Measurements from ENCODE around the gene CLEC18C. TPM values are rescaled to one million over a fixed set of nuclear protein-coding genes. Genes with fewer than 3 reads are reported as not detected.
"Not testable (repeated sequence)": the region's sequence is repeated elsewhere in the genome, so short reads cannot be mapped to it uniquely, and the experiment has no call there.

The CLEC18C gene
- total RNA-seq, 4 donors from 2014 or later: 1.0 to 1.9 (median 1.2) TPM; not detected in 1

GRCh38 chr16:70161350-70161749, 12.2 kb upstream of the CLEC18C start:
- no peak for DNase-seq
- Histone ChIP-seq H3K27ac (no peak overlapping the region), H3K36me3 (peaks cover 0 to 67% (median 4%) of the 10 kb centered on the region in 3 donors), H3K9me3 (no peaks in the 10 kb centered on the region), H3K27me3 (no peaks in the 10 kb centered on the region), H3K4me3 (no peak overlapping the region), H3K4me1 (peaks cover 0 to 7% (median 0%) of the 10 kb centered on the region in 4 donors)
- TF ChIP-seq CTCF (IDR thresholded peaks at IDR 0.05) (no peak), POLR2A (IDR thresholded peaks at IDR 0.05) (no peak)

GRCh38 chr16:70162041-70162451, 11.5 kb upstream of the CLEC18C start:
- Histone ChIP-seq H3K4me3 (no peak overlapping the region), H3K36me3 (peaks cover 0 to 60% (median 2%) of the 10 kb centered on the region in 3 donors), H3K4me1 (peaks cover 0 to 7% (median 0%) of the 10 kb centered on the region in 4 donors), H3K27me3 (no peaks in the 10 kb centered on the region), H3K9me3 (no peaks in the 10 kb centered on the region), H3K27ac (no peak overlapping the region)
- TF ChIP-seq CTCF (IDR thresholded peaks at IDR 0.05) (no peak), POLR2A (IDR thresholded peaks at IDR 0.05) (no peak)
- DNase-seq: no peak

GRCh38 chr16:70163596-70163995, 10.0 kb upstream of the CLEC18C start:
- no peak for DNase-seq
- no peaks in the 10 kb centered on the region for H3K27me3 ChIP-seq
- TF ChIP-seq POLR2A (IDR thresholded peaks at IDR 0.05) (no peak), CTCF (IDR thresholded peaks at IDR 0.05) (no peak)
- no peak overlapping the region for H3K4me3 ChIP-seq
- peaks cover 0 to 44% (median 0%) of the 10 kb centered on the region in 3 donors for H3K36me3 ChIP-seq
- H3K9me3 ChIP-seq: no peaks in the 10 kb centered on the region
- peaks cover 0 to 7% (median 0%) of the 10 kb centered on the region in 4 donors for H3K4me1 ChIP-seq
- no peak overlapping the region for H3K27ac ChIP-seq

GRCh38 chr16:70166688-70167087, 6.9 kb upstream of the CLEC18C start:
- DNase-seq, H3K9me3 ChIP-seq: not testable (repeated sequence)
- H3K36me3 ChIP-seq: peaks cover 0 to 13% (median 0%) of the 10 kb centered on the region in 3 donors

GRCh38 chr16:70173916-70174315, 329 bp downstream of the CLEC18C start:
- not testable (repeated sequence) for DNase-seq, H3K4me1 ChIP-seq, H3K9me3 ChIP-seq, H3K27me3 ChIP-seq, H3K4me3 ChIP-seq, H3K27ac ChIP-seq, H3K36me3 ChIP-seq

More at GRCh38 chr16:70166688-70167087, 6.9 kb upstream of the CLEC18C start:
- H3K27ac ChIP-seq, H3K4me3 ChIP-seq, H3K27me3 ChIP-seq, H3K4me1 ChIP-seq: not testable (repeated sequence)

GRCh38 chr16:70174387-70174932, 873 bp downstream of the CLEC18C start:
- not testable (repeated sequence) for H3K36me3 ChIP-seq, H3K4me1 ChIP-seq, H3K27me3 ChIP-seq, H3K4me3 ChIP-seq, DNase-seq, H3K9me3 ChIP-seq, H3K27ac ChIP-seq

GRCh38 chr16:70187858-70188607, 14.4 kb downstream of the CLEC18C start:
- H3K27me3 ChIP-seq: not testable (repeated sequence)

GRCh38 chr16:70188608-70188915, 15.0 kb downstream of the CLEC18C start:
- DNase-seq: peak in 1 of 3 donors; percentile 41
- H3K36me3 ChIP-seq, H3K9me3 ChIP-seq, H3K27me3 ChIP-seq, H3K4me1 ChIP-seq: not testable (repeated sequence)
- Histone ChIP-seq H3K4me3 (peak overlapping the region; percentile 17 to 55 (median 34)), H3K27ac (peak overlapping the region in 2 of 4 donors; percentile 30 to 61)

More at GRCh38 chr16:70187858-70188607, 14.4 kb downstream of the CLEC18C start:
- peak overlapping the region; percentile 17 to 55 (median 34) for H3K4me3 ChIP-seq
- not testable (repeated sequence) for H3K9me3 ChIP-seq, H3K36me3 ChIP-seq, DNase-seq, H3K4me1 ChIP-seq
- peak overlapping the region in 2 of 4 donors; percentile 52 to 61 for H3K27ac ChIP-seq

- not testable (repeated sequence) for H3K9me3 ChIP-seq, H3K4me1 ChIP-seq, H3K27ac ChIP-seq, H3K36me3 ChIP-seq, H3K4me3 ChIP-seq, DNase-seq, H3K27me3 ChIP-seq
Measured at GRCh38 chr16:70190574-70190973, 17.0 kb downstream of the CLEC18C start.

- not testable (repeated sequence) for DNase-seq, H3K4me1 ChIP-seq, H3K27me3 ChIP-seq, H3K4me3 ChIP-seq, H3K36me3 ChIP-seq, H3K27ac ChIP-seq, H3K9me3 ChIP-seq
Measured at GRCh38 chr16:70196683-70197300, 23.2 kb downstream of the CLEC18C start.

- DNase-seq, H3K9me3 ChIP-seq, H3K4me1 ChIP-seq, H3K27me3 ChIP-seq, H3K27ac ChIP-seq, H3K4me3 ChIP-seq, H3K36me3 ChIP-seq: not testable (repeated sequence)
Measured at GRCh38 chr16:70197611-70198010, 24.0 kb downstream of the CLEC18C start.
